Measurements from ENCODE around the gene PCNP.
A peak's percentile ranks its signal among the peaks of the same experiment; 100 is the strongest.

Gene PCNP

DNA sequence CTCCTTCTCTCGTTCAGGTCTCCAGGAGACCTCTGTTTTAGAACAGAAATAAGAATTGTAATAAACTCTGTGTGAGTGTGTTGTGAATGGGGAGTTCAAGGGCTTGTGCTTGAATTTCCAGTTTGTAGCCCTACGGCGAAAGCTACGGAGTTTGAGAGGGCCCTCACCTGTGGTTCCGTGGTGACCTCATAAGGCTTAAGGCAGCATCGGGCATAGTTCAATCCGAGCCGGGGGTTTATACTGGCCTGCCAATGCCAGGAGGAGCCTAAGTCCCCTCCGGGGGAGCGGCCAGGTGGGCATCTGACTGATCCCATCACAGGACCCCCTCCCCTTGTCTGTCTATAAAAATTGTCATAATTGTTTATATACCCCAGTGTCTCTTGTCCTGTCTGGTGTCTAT is 59.2 kb downstream of the PCNP start:
- ChIA-PET CTCF (no interaction called here), POLR2A (ENCODE audit: low non-redundant PET) (no interaction called here)
- no peak for TF ChIP-seq CTCF (conservative IDR thresholded peaks at IDR 0.05; ENCODE audit: low read depth)
- no peak overlapping the region for H3K27ac ChIP-seq
- DNase-seq (ENCODE audit: low spot score): no peak

- no peak overlapping the region for H3K27ac ChIP-seq
- DNase-seq (ENCODE audit: low spot score): no peak
- no peak for TF ChIP-seq CTCF (conservative IDR thresholded peaks at IDR 0.05; ENCODE audit: low read depth)
- CTCF ChIA-PET: no interaction called here
- POLR2A ChIA-PET (ENCODE audit: low non-redundant PET): no interaction called here
These were observed 60.7 kb downstream of the PCNP start for GRCh38 chr3:101634591-101635196.

GRCh38 chr3:101635345-101635744 is 61.4 kb downstream of the PCNP start:
- CTCF ChIA-PET: no interaction called here
- POLR2A ChIA-PET (ENCODE audit: low non-redundant PET): no interaction called here
- H3K27ac ChIP-seq: no peak overlapping the region
- no peak for TF ChIP-seq CTCF (conservative IDR thresholded peaks at IDR 0.05; ENCODE audit: low read depth)
- no peak for DNase-seq (ENCODE audit: low spot score)

- ChIA-PET POLR2A (ENCODE audit: low non-redundant PET) (no interaction called here), CTCF (interaction anchor here (0.6 kb wide), 2 partner anchors 14 to 280 kb away, joined by 3 read pairs; no protein-coding TSS in a partner anchor)
- H3K27ac ChIP-seq: no peak overlapping the region
- peak; percentile 27 for DNase-seq (ENCODE audit: low spot score)
- TF ChIP-seq CTCF (conservative IDR thresholded peaks at IDR 0.05; ENCODE audit: low read depth): peak; percentile 36; the same call in 1 of the 2 replicates
These were observed 62.2 kb downstream of the PCNP start for GRCh38 chr3:101635954-101636798.

DNA sequence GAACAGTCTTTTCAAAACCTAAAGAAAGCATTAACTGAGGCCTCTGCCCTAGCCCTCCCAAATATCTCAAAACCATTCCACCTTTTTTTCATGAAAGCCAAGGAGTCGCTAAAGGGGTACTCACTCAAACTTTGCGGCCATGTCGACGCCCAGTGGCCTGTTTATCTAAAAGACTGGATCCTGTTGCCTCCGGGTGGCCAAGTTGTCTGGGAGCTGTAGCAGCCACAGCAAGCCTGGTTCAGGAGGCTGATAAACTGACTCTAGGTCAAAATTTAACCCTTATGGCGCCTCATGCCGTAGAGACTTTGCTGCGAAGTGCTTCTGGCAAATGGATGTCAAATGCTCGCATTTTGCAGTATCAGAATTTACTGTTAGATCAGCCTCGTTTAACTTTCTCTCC is 63.5 kb downstream of the PCNP start:
- ChIA-PET POLR2A (ENCODE audit: low non-redundant PET) (no interaction called here), CTCF (interaction anchor here (0.7 kb wide), 2 partner anchors 63 to 514 kb away, joined by 3 to 4 read pairs; partner anchors contain the start of gene PCNP)
- no peak for DNase-seq (ENCODE audit: low spot score)
- H3K27ac ChIP-seq: no peak overlapping the region
- TF ChIP-seq CTCF (conservative IDR thresholded peaks at IDR 0.05; ENCODE audit: low read depth): no peak

- H3K27ac ChIP-seq: no peak overlapping the region
- TF ChIP-seq CTCF (conservative IDR thresholded peaks at IDR 0.05; ENCODE audit: low read depth): no peak
- POLR2A ChIA-PET (ENCODE audit: low non-redundant PET): no interaction called here
- DNase-seq (ENCODE audit: low spot score): no peak
- CTCF ChIA-PET: interaction anchor here (0.5 to 0.6 kb wide), 2 partner anchors 327 to 408 kb away, joined by 3 to 4 read pairs; no protein-coding TSS in a partner anchor
These were observed 64.3 kb downstream of the PCNP start for GRCh38 chr3:101638261-101638745.

All from RWPE1 (cell line).